GM06990 (cell line): ENCODE results near the gene C1QTNF4.
"Not testable (repeated sequence)": the region's sequence is repeated elsewhere in the genome, so short reads cannot be mapped to it uniquely, and the experiment has no call there.

Experiments
- DNase-seq: peaks from one replicate; pipeline ENCODE4 v3.0.0-alpha.2; 2011; ENCODE audit not compliant: insufficient read length; ENCODE audit errors: extremely low read depth
- H3K27me3 ChIP-seq: replicated peaks from 2 replicates; pipeline ENCODE4 v1.6.0; 2011; ENCODE audit warnings: low read length; ENCODE audit not compliant: control insufficient read depth, insufficient read depth
- H3K36me3 ChIP-seq: 2 replicates; pipeline ENCODE4 v1.5.1; 2011; ENCODE audit warnings: low read length; ENCODE audit not compliant: control insufficient read depth, insufficient read depth
- H3K4me3 ChIP-seq: replicated peaks from 2 replicates; pipeline ENCODE4 v1.5.1; 2011; ENCODE audit warnings: low read depth, mild to moderate bottlenecking, control low read depth, low read length
- TF ChIP-seq, protein P1 (sequence below): IDR thresholded peaks from 2 replicates; pipeline ENCODE4 v1.5.1; 2011; ENCODE audit warnings: low read length, control low read depth, mild to moderate bottlenecking, inconsistent platforms; ENCODE audit not compliant: insufficient read depth, poor library complexity, severe bottlenecking

C1QTNF4 gene

GRCh38 chr11:47570651-47571356, 23.4 kb downstream of the C1QTNF4 start:
- H3K4me3 ChIP-seq, result no peak overlapping the region
- peaks cover 18% of the 10 kb centered on the region for H3K36me3 ChIP-seq
- DNase-seq, result no peak
- TF ChIP-seq, protein P1, sequence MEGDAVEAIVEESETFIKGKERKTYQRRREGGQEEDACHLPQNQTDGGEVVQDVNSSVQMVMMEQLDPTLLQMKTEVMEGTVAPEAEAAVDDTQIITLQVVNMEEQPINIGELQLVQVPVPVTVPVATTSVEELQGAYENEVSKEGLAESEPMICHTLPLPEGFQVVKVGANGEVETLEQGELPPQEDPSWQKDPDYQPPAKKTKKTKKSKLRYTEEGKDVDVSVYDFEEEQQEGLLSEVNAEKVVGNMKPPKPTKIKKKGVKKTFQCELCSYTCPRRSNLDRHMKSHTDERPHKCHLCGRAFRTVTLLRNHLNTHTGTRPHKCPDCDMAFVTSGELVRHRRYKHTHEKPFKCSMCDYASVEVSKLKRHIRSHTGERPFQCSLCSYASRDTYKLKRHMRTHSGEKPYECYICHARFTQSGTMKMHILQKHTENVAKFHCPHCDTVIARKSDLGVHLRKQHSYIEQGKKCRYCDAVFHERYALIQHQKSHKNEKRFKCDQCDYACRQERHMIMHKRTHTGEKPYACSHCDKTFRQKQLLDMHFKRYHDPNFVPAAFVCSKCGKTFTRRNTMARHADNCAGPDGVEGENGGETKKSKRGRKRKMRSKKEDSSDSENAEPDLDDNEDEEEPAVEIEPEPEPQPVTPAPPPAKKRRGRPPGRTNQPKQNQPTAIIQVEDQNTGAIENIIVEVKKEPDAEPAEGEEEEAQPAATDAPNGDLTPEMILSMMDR, result no peak
- H3K27me3 ChIP-seq, result no peaks in the 10 kb centered on the region

DNA sequence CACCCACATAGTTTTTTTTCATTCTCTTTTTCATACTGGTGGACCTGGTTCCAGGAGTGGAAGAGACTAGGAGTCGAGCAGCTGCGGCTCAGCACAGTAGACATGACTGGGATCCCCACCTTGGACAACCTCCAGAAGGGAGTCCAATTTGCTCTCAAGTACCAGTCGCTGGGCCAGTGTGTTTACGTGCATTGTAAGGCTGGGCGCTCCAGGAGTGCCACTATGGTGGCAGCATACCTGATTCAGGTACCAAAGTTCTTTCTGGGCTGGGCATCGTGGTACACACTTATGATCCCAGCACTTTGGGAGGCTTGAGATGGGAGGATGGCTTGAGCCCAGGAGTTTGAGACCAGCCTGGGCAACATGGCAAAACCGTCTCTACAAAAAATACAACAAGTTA, 24.6 kb downstream of the C1QTNF4 start:
- no peaks in the 10 kb centered on the region for H3K27me3 ChIP-seq
- peaks cover 17% of the 10 kb centered on the region for H3K36me3 ChIP-seq
- no peak overlapping the region for H3K4me3 ChIP-seq
- DNase-seq, result no peak
- TF ChIP-seq, protein P1, result no peak

DNA sequence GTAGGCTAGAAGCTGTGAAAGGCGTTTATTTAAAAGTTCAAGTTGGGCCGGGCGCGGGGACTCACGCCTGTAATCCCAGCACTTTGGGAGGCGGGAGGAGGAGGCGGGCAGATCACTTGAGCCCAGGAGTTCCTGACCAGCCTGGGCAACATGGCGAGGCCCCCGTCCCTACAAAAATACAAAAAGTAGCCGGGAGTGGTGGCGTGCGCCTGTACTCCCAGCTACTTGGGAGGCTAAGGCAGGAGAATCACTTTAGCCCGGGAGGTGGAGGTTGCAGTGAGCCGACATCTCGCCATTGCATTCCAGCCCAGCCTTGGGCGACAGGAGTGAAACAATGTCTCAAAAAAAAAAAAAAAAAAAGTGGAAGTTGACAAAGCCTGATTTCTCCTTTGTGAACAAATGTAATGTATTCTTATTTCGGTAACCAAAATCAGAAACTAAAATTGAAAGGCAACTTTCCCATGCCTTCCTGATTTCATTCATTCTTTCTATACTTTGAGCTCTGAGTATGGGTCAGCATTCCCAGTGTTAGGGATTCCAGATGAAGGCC, 28.0 kb downstream of the C1QTNF4 start:
- peaks cover 7% of the 10 kb centered on the region for H3K36me3 ChIP-seq
- no peaks in the 10 kb centered on the region for H3K27me3 ChIP-seq
- no peak for DNase-seq
- peak overlapping the region; percentile 97 for H3K4me3 ChIP-seq
- TF ChIP-seq, protein P1, result no peak

DNA sequence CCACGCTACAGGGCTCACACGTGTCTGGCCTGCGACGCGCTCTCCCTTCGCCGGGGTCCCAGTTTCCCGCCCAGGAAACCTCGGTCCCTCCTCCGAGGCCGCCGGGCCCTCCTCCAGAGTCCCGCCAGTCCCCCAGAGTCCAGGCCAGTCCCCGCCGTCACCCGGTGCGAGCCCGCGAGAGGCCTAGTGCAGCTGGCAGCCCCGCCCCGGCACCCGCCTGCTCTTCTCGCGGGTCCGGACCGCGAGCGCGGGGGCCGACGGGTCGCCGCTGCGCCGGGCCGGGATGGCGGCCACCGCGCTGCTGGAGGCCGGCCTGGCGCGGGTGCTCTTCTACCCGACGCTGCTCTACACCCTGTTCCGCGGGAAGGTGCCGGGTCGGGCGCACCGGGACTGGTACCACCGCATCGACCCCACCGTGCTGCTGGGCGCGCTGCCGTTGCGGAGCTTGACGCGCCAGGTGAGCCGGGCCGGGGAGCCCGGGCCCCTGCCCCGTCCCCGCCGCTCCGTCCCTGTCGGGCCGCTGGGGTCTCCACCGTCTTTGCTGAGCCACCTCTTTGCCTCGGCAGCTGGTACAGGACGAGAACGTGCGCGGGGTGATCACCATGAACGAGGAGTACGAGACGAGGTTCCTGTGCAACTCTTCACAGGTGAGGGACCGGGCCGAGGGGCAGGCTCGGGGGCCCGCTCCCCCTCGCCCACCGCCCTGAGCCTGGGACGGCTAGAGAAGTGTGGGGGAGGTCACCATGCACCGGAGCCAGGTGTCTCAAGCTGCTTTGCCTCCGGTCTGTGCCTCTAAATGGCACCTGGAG, 28.7 kb downstream of the C1QTNF4 start, which contains the start of gene PTPMT1:
Gene PTPMT1, plus strand, starts transcription at position 260 of the 809 bp plus-strand sequence. Its CDS starts 24 bp downstream, at position 284.
- Histone ChIP-seq H3K36me3 (peaks cover 5% of the 10 kb centered on the region), H3K4me3 (peak within 1 kb of the TSS; percentile 97), H3K27me3 (no peaks in the 10 kb centered on the region)
- TF ChIP-seq, protein P1, result no peak
- DNase-seq, result peak; percentile 87

- TF ChIP-seq, protein P1, result no peak
- H3K36me3 ChIP-seq, result peaks cover 5% of the 10 kb centered on the region
- H3K27me3 ChIP-seq, result no peaks in the 10 kb centered on the region
- DNase-seq, result no peak
- H3K4me3 ChIP-seq, result peak overlapping the region; percentile 97
Measured at GRCh38 chr11:47564933-47565339, 29.3 kb downstream of the C1QTNF4 start.

- DNase-seq, H3K4me3 ChIP-seq: not testable (repeated sequence)
Measured at GRCh38 chr11:47564366-47564765, 29.8 kb downstream of the C1QTNF4 start.

DNA sequence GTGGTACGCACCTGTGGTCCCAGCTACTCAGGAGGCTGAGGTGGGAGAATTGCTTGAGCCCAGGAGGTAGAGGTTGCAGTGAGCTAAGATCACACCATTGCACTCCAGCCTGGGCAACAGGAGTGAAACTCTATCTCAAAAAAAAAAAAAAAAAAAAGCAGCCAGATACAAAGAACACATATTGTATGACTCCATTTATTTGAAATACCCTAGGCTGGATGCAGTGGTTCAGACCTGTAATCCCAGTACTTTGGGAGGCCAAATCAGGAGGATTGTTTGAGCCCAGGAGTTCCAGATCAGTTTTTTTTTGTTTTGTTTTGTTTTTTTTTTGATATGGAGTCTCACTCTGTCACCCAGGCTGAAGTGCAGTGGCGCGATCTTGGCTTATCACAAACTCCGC, 31.8 kb downstream of the C1QTNF4 start:
- H3K27me3 ChIP-seq, DNase-seq, H3K4me3 ChIP-seq, H3K36me3 ChIP-seq: not testable (repeated sequence)

More at GRCh38 chr11:47564366-47564765, 29.8 kb downstream of the C1QTNF4 start:
- H3K27me3 ChIP-seq, H3K36me3 ChIP-seq: not testable (repeated sequence)
